Vagina (tissue), 2 donors: ENCODE data around the gene TNFRSF19. TPM values are rescaled to one million over a fixed set of nuclear protein-coding genes. Genes with fewer than 3 reads are reported as not detected.
A peak's percentile ranks its signal among the peaks of the same experiment; 100 is the strongest.

Experiments used
- DNase-seq, 2 donors: peaks; one replicate each; pipeline ENCODE4 v3.0.0-alpha.2; 2017; ENCODE audit errors: extremely low spot score in 2 of 2
- H3K27ac ChIP-seq: fragments of 200-600 bp; sonication (generic); one replicate; pipeline ENCODE4 v1.5.1; 2019
- H3K27me3 ChIP-seq: fragments of 200-600 bp; sonication (generic); one replicate; pipeline ENCODE4 v1.5.1; 2019
- H3K36me3 ChIP-seq, 2 donors: fragments of 200-600 bp; sonication (generic); one replicate each; pipeline ENCODE4 v1.5.1; 2017 to 2019
- H3K4me1 ChIP-seq: fragments of 200-600 bp; sonication (generic); one replicate; pipeline ENCODE4 v1.5.1; 2019
- H3K4me3 ChIP-seq, 2 donors: fragments of 200-600 bp; sonication (generic); 1 replicate in 1 of 2; 2 replicates in 1 of 2; pipeline ENCODE4 v1.5.1; 2016 to 2019
- H3K9me3 ChIP-seq: fragments of 200-600 bp; sonication (generic); one replicate; pipeline ENCODE4 v1.5.1; 2019
- POLR2A ChIP-seq, 2 donors: fragments of 450-650 bp; IDR thresholded peaks; one replicate each; pipeline ENCODE4 v1.6.1; 2017; ENCODE audit warnings: antibody characterized with exemption in 2 of 2, mild to moderate bottlenecking in 2 of 2, moderate library complexity in 2 of 2
- POLR2AphosphoS5 ChIP-seq, 2 donors: sonication (generic); formaldehyde crosslinking; IDR thresholded peaks; one replicate each; pipeline ENCODE4 v1.9.0; 2017; ENCODE audit warnings: antibody characterized with exemption in 2 of 2, mild to moderate bottlenecking in 2 of 2, low read depth in 1 of 2; ENCODE audit not compliant: insufficient read depth in 1 of 2
- intact Hi-C: fragments of 100-400 bp; cut with DNase I; formaldehyde crosslinking; loops from one replicate; pipeline ENCODE4 v1.15.1; 2023
- total RNA-seq: library from RNA; depleted of rRNA; stranded (reverse); fragments of >200 nt; gene quantifications from one replicate; pipeline ENCODE4 v1.2.3, GENCODE V29; 2016
- TF ChIP-seq, protein P1 (sequence below), 3 experiments: fragments of 450-650 bp in 2 of 3; fragments of 200-600 bp in 1 of 3; sonication (generic) in 1 of 3; IDR thresholded peaks; one replicate each; pipeline ENCODE4 v1.5.1; 2017 to 2019; ENCODE audit warnings: antibody characterized with exemption in 3 of 3, mild to moderate bottlenecking in 2 of 3, moderate library complexity in 2 of 3

Gene TNFRSF19
- total RNA-seq, 1 donor from 2014 or later: 10.3 TPM

DNA sequence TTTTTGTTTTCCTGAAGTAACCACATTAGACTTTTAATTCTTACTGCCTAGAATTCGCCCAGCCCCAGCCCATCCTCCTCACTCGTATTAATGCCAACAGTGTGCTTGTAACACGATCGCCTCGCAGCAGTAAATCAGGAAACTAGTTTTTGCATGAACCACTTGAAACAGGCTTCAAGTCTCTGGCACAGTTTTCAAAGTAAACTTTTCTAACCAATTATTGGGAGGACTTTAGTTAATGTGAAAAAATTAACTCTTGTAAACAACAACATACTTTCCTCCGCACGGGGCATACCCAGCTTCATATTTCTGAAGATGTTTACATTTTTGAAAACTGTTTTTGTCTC, 39.2 kb downstream of the TNFRSF19 start:
- DNase-seq: no peak
- H3K4me1 ChIP-seq: peaks cover 34% of the 10 kb centered on the region
- no peaks in the 10 kb centered on the region for H3K36me3 ChIP-seq
- no peaks in the 10 kb centered on the region for H3K27me3 ChIP-seq
- H3K9me3 ChIP-seq: no peaks in the 10 kb centered on the region
- intact Hi-C loops: no loop called here
- peak overlapping the region; percentile 75 for H3K27ac ChIP-seq
- TF ChIP-seq, protein P1, sequence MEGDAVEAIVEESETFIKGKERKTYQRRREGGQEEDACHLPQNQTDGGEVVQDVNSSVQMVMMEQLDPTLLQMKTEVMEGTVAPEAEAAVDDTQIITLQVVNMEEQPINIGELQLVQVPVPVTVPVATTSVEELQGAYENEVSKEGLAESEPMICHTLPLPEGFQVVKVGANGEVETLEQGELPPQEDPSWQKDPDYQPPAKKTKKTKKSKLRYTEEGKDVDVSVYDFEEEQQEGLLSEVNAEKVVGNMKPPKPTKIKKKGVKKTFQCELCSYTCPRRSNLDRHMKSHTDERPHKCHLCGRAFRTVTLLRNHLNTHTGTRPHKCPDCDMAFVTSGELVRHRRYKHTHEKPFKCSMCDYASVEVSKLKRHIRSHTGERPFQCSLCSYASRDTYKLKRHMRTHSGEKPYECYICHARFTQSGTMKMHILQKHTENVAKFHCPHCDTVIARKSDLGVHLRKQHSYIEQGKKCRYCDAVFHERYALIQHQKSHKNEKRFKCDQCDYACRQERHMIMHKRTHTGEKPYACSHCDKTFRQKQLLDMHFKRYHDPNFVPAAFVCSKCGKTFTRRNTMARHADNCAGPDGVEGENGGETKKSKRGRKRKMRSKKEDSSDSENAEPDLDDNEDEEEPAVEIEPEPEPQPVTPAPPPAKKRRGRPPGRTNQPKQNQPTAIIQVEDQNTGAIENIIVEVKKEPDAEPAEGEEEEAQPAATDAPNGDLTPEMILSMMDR (IDR thresholded peaks at IDR 0.05): no peak
- no peak for TF ChIP-seq POLR2A (IDR thresholded peaks at IDR 0.05)
- TF ChIP-seq POLR2AphosphoS5 (IDR thresholded peaks at IDR 0.05; ENCODE audit: insufficient read depth in 1 of 2, low read depth in 1 of 2): no peak
- H3K4me3 ChIP-seq: peak overlapping the region; percentile 19 to 27

- no peaks in the 10 kb centered on the region for H3K27me3 ChIP-seq
- peak overlapping the region; percentile 75 for H3K27ac ChIP-seq
- H3K36me3 ChIP-seq: no peaks in the 10 kb centered on the region
- intact Hi-C loops: loop anchor here (2.0 to 5.0 kb wide), 2 partner anchors 21 to 288 kb away; no protein-coding TSS in a partner anchor
- no peak for TF ChIP-seq POLR2A (IDR thresholded peaks at IDR 0.05)
- no peak for TF ChIP-seq POLR2AphosphoS5 (IDR thresholded peaks at IDR 0.05; ENCODE audit: insufficient read depth in 1 of 2, low read depth in 1 of 2)
- TF ChIP-seq, protein P1 (IDR thresholded peaks at IDR 0.05): no peak
- no peak for DNase-seq
- peak overlapping the region; percentile 19 to 27 for H3K4me3 ChIP-seq
- no peaks in the 10 kb centered on the region for H3K9me3 ChIP-seq
- H3K4me1 ChIP-seq: peaks cover 34% of the 10 kb centered on the region
These were observed 39.8 kb downstream of the TNFRSF19 start for GRCh38 chr13:23609874-23610576.

- Histone ChIP-seq H3K36me3 (no peaks in the 10 kb centered on the region), H3K4me3 (no peak overlapping the region), H3K4me1 (peaks cover 34% of the 10 kb centered on the region), H3K9me3 (no peaks in the 10 kb centered on the region), H3K27ac (peak overlapping the region; percentile 75), H3K27me3 (no peaks in the 10 kb centered on the region)
- DNase-seq: no peak
- TF ChIP-seq, protein P1 (IDR thresholded peaks at IDR 0.05): no peak
- TF ChIP-seq POLR2A (IDR thresholded peaks at IDR 0.05) (no peak), POLR2AphosphoS5 (IDR thresholded peaks at IDR 0.05; ENCODE audit: insufficient read depth in 1 of 2, low read depth in 1 of 2) (no peak)
- intact Hi-C loops: loop anchor here (2.0 to 5.0 kb wide), 2 partner anchors 20 to 289 kb away; no protein-coding TSS in a partner anchor
These were observed 40.8 kb downstream of the TNFRSF19 start for GRCh38 chr13:23610966-23611491.

GRCh38 chr13:23612182-23612581, 42.0 kb downstream of the TNFRSF19 start:
- Histone ChIP-seq H3K9me3 (no peaks in the 10 kb centered on the region), H3K4me1 (peaks cover 34% of the 10 kb centered on the region), H3K4me3 (no peak overlapping the region), H3K27ac (no peak overlapping the region), H3K36me3 (no peaks in the 10 kb centered on the region), H3K27me3 (no peaks in the 10 kb centered on the region)
- TF ChIP-seq, protein P1 (IDR thresholded peaks at IDR 0.05): no peak
- no peak for TF ChIP-seq POLR2AphosphoS5 (IDR thresholded peaks at IDR 0.05; ENCODE audit: insufficient read depth in 1 of 2, low read depth in 1 of 2)
- no peak for TF ChIP-seq POLR2A (IDR thresholded peaks at IDR 0.05)
- intact Hi-C loops: loop anchor here (5.0 kb wide), 1 partner anchor 290 kb away; no protein-coding TSS in a partner anchor
- no peak for DNase-seq

GRCh38 chr13:23612731-23613130, 42.5 kb downstream of the TNFRSF19 start:
- TF ChIP-seq, protein P1 (IDR thresholded peaks at IDR 0.05): no peak
- no peak for TF ChIP-seq POLR2AphosphoS5 (IDR thresholded peaks at IDR 0.05; ENCODE audit: insufficient read depth in 1 of 2, low read depth in 1 of 2)
- no peak for TF ChIP-seq POLR2A (IDR thresholded peaks at IDR 0.05)
- no peak overlapping the region for H3K4me3 ChIP-seq
- no peaks in the 10 kb centered on the region for H3K36me3 ChIP-seq
- H3K9me3 ChIP-seq: no peaks in the 10 kb centered on the region
- H3K27me3 ChIP-seq: no peaks in the 10 kb centered on the region
- peaks cover 34% of the 10 kb centered on the region for H3K4me1 ChIP-seq
- H3K27ac ChIP-seq: no peak overlapping the region
- intact Hi-C loops: loop anchor here (5.0 kb wide), 1 partner anchor 290 kb away; no protein-coding TSS in a partner anchor
- no peak for DNase-seq
